Activated CD8-positive, alpha-beta T cell treated with anti-CD3 and anti-CD28 coated beads for 36 hours (primary cell): ENCODE measurements around the gene CDH7. TPM values are rescaled to one million over a fixed set of nuclear protein-coding genes. Genes with fewer than 3 reads are reported as not detected.

Experiments
- ATAC-seq: fragments of 200-7000 bp; cut with Tn5 transposase; one replicate; pipeline ENCODE4 v1.10.0; 2021; ENCODE audit warnings: mild to moderate bottlenecking, moderate library complexity
- CTCF ChIA-PET: fragments of 350-600 bp; sonication (Branson Sonifier 250); formaldehyde crosslinking; loops from one replicate; lab custom pipeline; 2021; ENCODE audit warnings: antibody characterized with exemption; lab: Charles Lee
- POLR2A ChIA-PET: fragments of 350-600 bp; sonication (Branson Sonifier 250); formaldehyde crosslinking; loops from one replicate; lab custom pipeline; 2021; ENCODE audit warnings: antibody characterized with exemption; lab: Charles Lee
- DNase-seq: peaks from one replicate; pipeline ENCODE4 v3.0.0-alpha.2; 2020
- H3K27ac Mint-ChIP-seq: one replicate; pipeline ENCODE4 v1.8.0; 2021; ENCODE audit warnings: mild to moderate bottlenecking, mixed read lengths
- H3K27me3 Mint-ChIP-seq: one replicate; pipeline ENCODE4 v1.8.0; 2021; ENCODE audit warnings: mixed read lengths
- H3K36me3 Mint-ChIP-seq: one replicate; pipeline ENCODE4 v1.8.0; 2021; ENCODE audit warnings: low read depth, mixed read lengths
- H3K4me1 Mint-ChIP-seq: one replicate; pipeline ENCODE4 v1.8.0; 2021; ENCODE audit warnings: low read depth, mixed read lengths
- H3K4me3 Mint-ChIP-seq: one replicate; pipeline ENCODE4 v1.8.0; 2021; ENCODE audit warnings: mild to moderate bottlenecking, moderate library complexity, mixed read lengths
- H3K9me3 Mint-ChIP-seq: one replicate; pipeline ENCODE4 v1.8.0; 2021; ENCODE audit warnings: mixed read lengths
- intact Hi-C: fragments of 100-400 bp; cut with micrococcal nuclease; formaldehyde crosslinking; loops from one replicate; pipeline ENCODE4 v1.10.0; 2022
- total RNA-seq, 2 experiments: library from RNA; stranded (reverse); gene quantifications; one replicate each; pipeline ENCODE4 v1.2.3, GENCODE V29; 2021
- TF ChIP-seq, protein P1 (sequence below): fragments of 200-600 bp; IDR thresholded peaks from one replicate; pipeline ENCODE4 v1.8.0; 2022; ENCODE audit warnings: antibody characterized with exemption, mild to moderate bottlenecking

CDH7 gene
- total RNA-seq, 2 experiments from 2014 or later, result not detected

- TF ChIP-seq, protein P1, sequence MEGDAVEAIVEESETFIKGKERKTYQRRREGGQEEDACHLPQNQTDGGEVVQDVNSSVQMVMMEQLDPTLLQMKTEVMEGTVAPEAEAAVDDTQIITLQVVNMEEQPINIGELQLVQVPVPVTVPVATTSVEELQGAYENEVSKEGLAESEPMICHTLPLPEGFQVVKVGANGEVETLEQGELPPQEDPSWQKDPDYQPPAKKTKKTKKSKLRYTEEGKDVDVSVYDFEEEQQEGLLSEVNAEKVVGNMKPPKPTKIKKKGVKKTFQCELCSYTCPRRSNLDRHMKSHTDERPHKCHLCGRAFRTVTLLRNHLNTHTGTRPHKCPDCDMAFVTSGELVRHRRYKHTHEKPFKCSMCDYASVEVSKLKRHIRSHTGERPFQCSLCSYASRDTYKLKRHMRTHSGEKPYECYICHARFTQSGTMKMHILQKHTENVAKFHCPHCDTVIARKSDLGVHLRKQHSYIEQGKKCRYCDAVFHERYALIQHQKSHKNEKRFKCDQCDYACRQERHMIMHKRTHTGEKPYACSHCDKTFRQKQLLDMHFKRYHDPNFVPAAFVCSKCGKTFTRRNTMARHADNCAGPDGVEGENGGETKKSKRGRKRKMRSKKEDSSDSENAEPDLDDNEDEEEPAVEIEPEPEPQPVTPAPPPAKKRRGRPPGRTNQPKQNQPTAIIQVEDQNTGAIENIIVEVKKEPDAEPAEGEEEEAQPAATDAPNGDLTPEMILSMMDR, result no peak
- Mint-ChIP-seq H3K4me3 (no peak overlapping the region), H3K4me1 (no peaks in the 10 kb centered on the region), H3K9me3 (peaks cover 6% of the 10 kb centered on the region), H3K36me3 (no peaks in the 10 kb centered on the region), H3K27ac (no peak overlapping the region), H3K27me3 (no peaks in the 10 kb centered on the region)
- intact Hi-C loops, result no loop called here
- DNase-seq (no peak), ATAC-seq (no peak)
- CTCF ChIA-PET, result no interaction called here
- POLR2A ChIA-PET, result no interaction called here
Measured at GRCh38 chr18:65835881-65836280, 85.1 kb downstream of the CDH7 start.

GRCh38 chr18:65846107-65846506, 95.3 kb downstream of the CDH7 start:
- ATAC-seq (no peak), DNase-seq (no peak)
- peaks cover 6% of the 10 kb centered on the region for H3K9me3 Mint-ChIP-seq
- no peaks in the 10 kb centered on the region for H3K4me1 Mint-ChIP-seq
- H3K27me3 Mint-ChIP-seq, result no peaks in the 10 kb centered on the region
- ChIA-PET POLR2A (no interaction called here), CTCF (no interaction called here)
- H3K4me3 Mint-ChIP-seq, result no peak overlapping the region
- H3K36me3 Mint-ChIP-seq, result no peaks in the 10 kb centered on the region
- no peak overlapping the region for H3K27ac Mint-ChIP-seq
- TF ChIP-seq, protein P1, result no peak
- intact Hi-C loops, result no loop called here

GRCh38 chr18:65852273-65852672, 101.5 kb downstream of the CDH7 start:
- intact Hi-C loops, result no loop called here
- no peaks in the 10 kb centered on the region for H3K36me3 Mint-ChIP-seq
- TF ChIP-seq, protein P1, result no peak
- ChIA-PET CTCF (no interaction called here), POLR2A (no interaction called here)
- H3K27me3 Mint-ChIP-seq, result no peaks in the 10 kb centered on the region
- no peak overlapping the region for H3K27ac Mint-ChIP-seq
- H3K4me1 Mint-ChIP-seq, result no peaks in the 10 kb centered on the region
- H3K4me3 Mint-ChIP-seq, result no peak overlapping the region
- no peaks in the 10 kb centered on the region for H3K9me3 Mint-ChIP-seq
- ATAC-seq (no peak), DNase-seq (no peak)

DNA sequence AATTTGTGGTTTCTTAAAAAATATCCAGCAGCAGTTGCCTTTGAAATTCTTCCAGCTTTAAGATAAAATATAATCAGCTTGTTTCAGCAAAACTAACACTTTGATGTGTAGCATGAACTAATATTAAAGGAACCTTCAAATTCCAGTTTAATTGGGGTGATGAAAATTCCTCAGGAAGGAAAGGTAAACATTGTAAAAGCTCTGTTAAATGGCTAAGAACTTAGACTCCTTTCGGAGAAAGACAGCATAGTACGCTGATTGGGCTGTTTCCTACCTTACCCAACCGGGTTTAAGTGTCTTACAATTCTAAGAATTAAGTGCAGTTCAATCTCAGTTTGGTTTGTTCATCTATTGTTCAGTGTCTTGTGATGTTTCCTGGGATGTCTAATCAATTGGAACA, 108.3 kb downstream of the CDH7 start:
- no peaks in the 10 kb centered on the region for H3K4me1 Mint-ChIP-seq
- no peak for DNase-seq
- no peaks in the 10 kb centered on the region for H3K9me3 Mint-ChIP-seq
- ChIA-PET CTCF (no interaction called here), POLR2A (interaction anchor here (0.6 kb wide), 1 partner anchor 291 kb away, joined by 3 read pairs; no protein-coding TSS in a partner anchor)
- H3K27me3 Mint-ChIP-seq, result no peaks in the 10 kb centered on the region
- intact Hi-C loops, result no loop called here
- TF ChIP-seq, protein P1, result no peak
- no peaks in the 10 kb centered on the region for H3K36me3 Mint-ChIP-seq
- no peak overlapping the region for H3K4me3 Mint-ChIP-seq
- H3K27ac Mint-ChIP-seq, result no peak overlapping the region
- ATAC-seq, result no peak

GRCh38 chr18:65869527-65869926, 118.7 kb downstream of the CDH7 start:
- TF ChIP-seq, protein P1, result no peak
- H3K27ac Mint-ChIP-seq, result no peak overlapping the region
- DNase-seq, result no peak
- CTCF ChIA-PET, result no interaction called here
- H3K27me3 Mint-ChIP-seq, result no peaks in the 10 kb centered on the region
- intact Hi-C loops, result no loop called here
- ATAC-seq, result no peak
- POLR2A ChIA-PET, result no interaction called here
- H3K9me3 Mint-ChIP-seq, result peaks cover 2% of the 10 kb centered on the region
- no peak overlapping the region for H3K4me3 Mint-ChIP-seq
- no peaks in the 10 kb centered on the region for H3K36me3 Mint-ChIP-seq
- H3K4me1 Mint-ChIP-seq, result no peaks in the 10 kb centered on the region
